PC-9 (cell line): ENCODE data around the gene TNFRSF12A.

Source experiments
- CTCF ChIP-seq: fragments of 200-600 bp; sonication (generic); conservative IDR thresholded peaks from 2 replicates; pipeline ENCODE4 v1.6.1; 2017; ENCODE audit warnings: mixed run types, antibody characterized with exemption, mild to moderate bottlenecking, moderate library complexity
- EZH2 ChIP-seq: fragments of 200-600 bp; sonication (generic); IDR thresholded peaks from 2 replicates; pipeline ENCODE4 v1.8.0; 2017; ENCODE audit warnings: antibody characterized with exemption, low read depth

GRCh38 chr16:3035289-3035971, 15.3 kb downstream of the TNFRSF12A start:
- no peak for TF ChIP-seq CTCF
- no peak for TF ChIP-seq EZH2
